HG02970 (cell line): ENCODE measurements around the gene SNX22.

Experiments used
- ATAC-seq: cut with Tn5 transposase; IDR thresholded peaks from one replicate; pipeline ENCODE4 v1.9.1; 2021; ENCODE audit warnings: mild to moderate bottlenecking, moderate library complexity, moderate number of reproducible peaks; ENCODE audit not compliant: unreplicated experiment, low FRiP score

SNX22 gene

DNA sequence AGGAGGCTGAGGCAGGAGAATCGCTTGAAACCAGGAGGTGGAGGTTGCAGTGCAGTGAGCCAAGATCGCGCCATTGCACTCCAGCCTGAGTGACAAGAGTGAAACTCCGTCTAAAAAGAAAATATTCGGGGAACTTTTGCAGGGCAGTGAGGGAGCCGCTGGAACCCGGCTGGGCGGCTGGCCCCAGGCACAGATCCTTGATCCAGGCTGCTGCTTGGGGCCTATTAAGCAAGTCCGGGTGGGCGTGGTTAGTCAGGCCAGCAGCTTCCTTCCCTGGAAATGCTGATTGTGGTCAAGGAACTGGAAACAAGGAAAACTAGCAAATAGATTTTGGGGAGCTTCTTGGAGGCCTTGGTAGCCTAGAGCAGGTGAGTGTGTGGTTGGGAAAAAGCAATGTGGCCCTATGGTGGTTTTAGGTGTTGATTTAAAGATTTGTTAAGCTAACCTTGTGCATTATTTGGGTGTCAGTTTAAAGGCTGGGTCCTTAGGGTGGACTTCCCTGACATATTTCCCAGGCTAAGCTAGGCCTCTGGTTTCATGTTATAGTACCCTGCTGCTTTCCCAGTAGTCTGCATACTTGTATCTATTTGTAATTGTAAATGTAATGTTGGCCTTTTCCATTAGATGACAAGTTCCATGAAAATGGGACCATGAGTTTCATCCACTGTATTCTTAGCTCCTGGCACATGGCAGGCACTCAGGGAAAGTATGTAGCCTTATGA, 17.7 kb upstream of the SNX22 start:
- no peak for ATAC-seq

- ATAC-seq, result no peak
Observed at GRCh38 chr15:64134345-64134829, 17.1 kb upstream of the SNX22 start.

DNA sequence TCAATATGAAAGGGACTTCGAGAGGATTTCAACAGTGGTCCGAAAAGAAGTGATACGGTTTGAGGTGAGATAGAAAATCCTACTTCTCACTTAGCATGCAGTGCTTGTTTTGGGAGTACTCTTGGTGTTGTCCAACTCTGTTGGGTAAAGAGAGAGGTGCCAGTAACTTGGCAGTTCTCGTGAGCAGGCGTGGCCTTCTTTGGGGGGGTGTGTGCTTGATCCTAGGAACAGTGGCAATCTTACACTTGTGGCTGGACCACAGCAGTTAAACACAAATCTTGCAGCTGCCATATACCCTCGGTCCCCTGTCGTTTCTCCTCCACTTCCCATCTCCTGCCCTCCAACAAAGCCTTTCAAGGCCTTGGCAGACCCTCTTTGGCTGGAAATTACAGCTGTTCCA, 15.2 kb upstream of the SNX22 start:
- ATAC-seq, result no peak

GRCh38 chr15:64137226-64137833, 14.2 kb upstream of the SNX22 start:
- ATAC-seq, result no peak

DNA sequence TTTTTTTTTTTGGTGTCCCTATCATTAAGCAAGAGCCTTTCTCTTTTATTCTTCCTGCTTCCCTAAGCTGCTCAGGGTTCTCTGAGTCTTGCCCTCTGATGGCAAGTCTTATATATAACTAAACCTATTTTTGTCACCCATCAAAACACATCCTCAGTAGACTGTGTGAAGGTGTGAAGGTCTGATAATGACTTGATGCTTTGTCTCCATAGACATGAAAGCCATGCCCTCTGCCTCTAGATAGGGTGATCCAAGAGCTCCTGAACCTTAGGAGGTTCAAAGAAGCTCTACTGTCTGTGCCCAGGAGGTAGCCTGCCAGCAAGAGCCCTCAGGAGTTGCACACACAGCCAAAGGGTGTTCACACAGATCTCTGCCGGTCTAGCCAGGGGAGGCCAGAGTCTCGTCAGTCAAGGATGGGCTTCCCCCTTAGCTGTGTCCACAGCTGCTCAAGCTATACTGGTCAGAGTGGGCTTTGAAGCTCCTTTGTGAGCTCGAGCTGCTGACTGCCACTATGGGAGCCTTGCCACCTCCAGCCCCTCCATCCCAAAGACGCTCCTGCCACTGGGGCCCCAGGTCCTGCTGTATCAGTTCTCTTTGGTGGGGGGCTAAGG, 13.1 kb upstream of the SNX22 start:
- ATAC-seq, result no peak

GRCh38 chr15:64141798-64142512, 9.6 kb upstream of the SNX22 start:
- ATAC-seq, result no peak

DNA sequence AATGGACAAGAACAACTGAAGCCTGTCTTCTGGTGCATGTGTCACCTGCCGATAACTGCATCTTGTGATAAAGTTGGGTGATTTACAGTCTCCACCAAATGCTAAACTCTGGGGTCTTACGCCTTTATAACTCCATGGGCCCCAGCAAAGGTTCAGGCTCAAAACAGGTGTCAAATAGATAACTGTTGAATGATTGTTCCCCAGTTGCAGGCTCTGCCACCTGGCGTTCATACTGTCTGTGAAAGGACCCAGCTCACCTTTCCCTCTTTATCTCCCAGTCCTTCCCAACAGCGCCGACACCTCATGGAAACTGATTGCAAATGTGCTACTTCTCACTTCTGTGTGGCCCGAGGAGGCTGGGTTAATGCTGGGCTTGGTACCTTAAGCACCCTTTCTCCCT, 8.3 kb upstream of the SNX22 start:
- no peak for ATAC-seq

DNA sequence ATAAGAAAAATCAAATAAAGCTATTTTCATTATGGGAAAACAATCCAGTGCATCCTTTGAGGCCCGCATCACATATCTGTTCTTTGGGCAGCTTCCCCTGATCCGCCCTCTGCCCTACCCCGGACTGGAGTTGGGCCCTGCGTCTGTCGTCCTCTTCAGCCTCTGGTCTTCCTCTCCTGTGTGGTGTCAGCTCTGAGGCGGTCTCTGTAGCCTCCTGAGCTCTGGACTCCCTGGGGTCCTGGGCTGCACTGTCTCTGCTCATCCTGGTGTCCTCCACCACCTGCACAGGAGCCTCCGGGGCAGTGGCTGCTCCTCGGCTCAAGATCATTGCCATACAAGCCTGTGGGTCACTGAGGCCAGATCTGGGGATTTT, 7.4 kb upstream of the SNX22 start:
- no peak for ATAC-seq

GRCh38 chr15:64144565-64145281, 6.8 kb upstream of the SNX22 start:
- no peak for ATAC-seq

DNA sequence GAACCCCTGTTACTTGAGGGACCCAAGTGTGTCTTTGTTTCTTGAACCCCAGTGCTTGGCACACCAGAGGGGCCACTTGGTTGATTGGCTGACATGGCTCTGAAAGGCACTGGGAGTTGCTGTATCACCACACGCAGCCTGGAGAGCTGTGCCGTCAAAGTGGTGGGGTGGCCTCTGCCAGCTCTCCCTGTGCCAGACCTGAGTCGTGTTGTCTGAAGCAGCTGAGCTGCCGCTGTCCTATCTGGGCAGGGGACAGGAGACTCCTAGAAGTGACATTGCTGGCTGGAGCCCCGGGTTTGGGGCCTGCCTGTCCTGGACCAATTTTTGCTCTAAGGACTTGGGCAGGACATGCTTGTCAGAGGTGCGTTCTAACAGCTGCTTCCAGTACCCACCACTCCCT, 5.5 kb upstream of the SNX22 start:
- no peak for ATAC-seq

- ATAC-seq, result no peak
Observed at GRCh38 chr15:64146520-64146884, 5.0 kb upstream of the SNX22 start.

- ATAC-seq, result no peak
Observed at GRCh38 chr15:64146885-64147681, 4.4 kb upstream of the SNX22 start.

DNA sequence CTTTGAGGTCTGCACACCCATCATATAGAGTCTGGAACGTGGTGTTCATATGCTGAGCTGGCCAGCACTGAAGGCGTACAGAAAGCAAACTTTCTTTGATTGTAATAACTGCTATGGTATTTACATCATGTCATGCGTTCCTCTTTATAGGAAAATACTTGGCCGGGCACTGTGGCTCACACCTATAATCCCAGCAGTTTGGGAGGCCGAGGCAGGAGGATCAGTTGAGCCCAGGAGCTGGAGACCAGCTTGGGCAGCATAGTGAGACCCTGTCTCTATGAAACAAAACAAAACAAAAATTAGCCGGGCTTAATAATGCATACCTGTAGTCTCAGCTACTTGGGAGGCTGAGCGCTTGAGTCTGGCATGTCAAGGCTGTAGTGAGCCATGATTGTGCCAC, 3.4 kb upstream of the SNX22 start:
- ATAC-seq, result no peak

- no peak for ATAC-seq
Observed at GRCh38 chr15:64148581-64148980, 3.0 kb upstream of the SNX22 start.

- ATAC-seq, result no peak
Observed at GRCh38 chr15:64149424-64149823, 2.1 kb upstream of the SNX22 start.

- no peak for ATAC-seq
Observed at GRCh38 chr15:64149893-64150578, 1.5 kb upstream of the SNX22 start.

- ATAC-seq, result peak; percentile 6
Observed at GRCh38 chr15:64152507-64153387, 1.2 kb downstream of the SNX22 start.
